Mucosa of descending colon (tissue), 3 donors: ENCODE measurements around the gene KCNK17. TPM values are rescaled to one million over a fixed set of nuclear protein-coding genes. Genes with fewer than 3 reads are reported as not detected.

ENCODE experiments used
- ATAC-seq: fragments of 200-7000 bp; cut with Tn5 transposase; one replicate; pipeline ENCODE4 v1.9.1; 2020; ENCODE audit warnings: mild to moderate bottlenecking, moderate library complexity
- DNase-seq, 3 donors: peaks; one replicate each; pipeline ENCODE4 v3.0.0-alpha.2; 2020
- H3K36me3 ChIP-seq: fragments of 200-600 bp; one replicate; pipeline ENCODE4 v1.8.0; 2021; ENCODE audit warnings: low read depth, mild to moderate bottlenecking
- H3K4me1 ChIP-seq: fragments of 200-600 bp; one replicate; pipeline ENCODE4 v1.8.0; 2021; ENCODE audit warnings: low read depth, mild to moderate bottlenecking
- H3K4me3 ChIP-seq: fragments of 200-600 bp; one replicate; pipeline ENCODE4 v1.8.0; 2021; ENCODE audit warnings: mild to moderate bottlenecking
- H3K9me3 ChIP-seq: fragments of 200-600 bp; one replicate; pipeline ENCODE4 v1.8.0; 2021; ENCODE audit warnings: mild to moderate bottlenecking
- intact Hi-C, 2 donors: fragments of 100-400 bp; cut with DNase I in 1 of 2; cut with micrococcal nuclease in 1 of 2; formaldehyde crosslinking; loops; one replicate each; pipeline versions ENCODE4 v1.11.0 to v1.11.1; 2022; cut with DNase I, micrococcal nuclease
- total RNA-seq, 3 donors: library from RNA; stranded (reverse); fragmentation: NEBNext Ultra II Directional in 2 of 3; extraction: Animal tissue kit (Norgen Biotek cat#: 25700) in 2 of 3; gene quantifications; one replicate each; pipeline versions ENCODE4 v1.2.1 to v1.2.4, GENCODE V29; 2021 to 2023
- TF ChIP-seq, protein P1 (sequence below): fragments of 200-600 bp; IDR thresholded peaks from one replicate; pipeline ENCODE4 v1.8.0; 2022; ENCODE audit warnings: antibody characterized with exemption, mild to moderate bottlenecking
- donor health status: DM: no; HTN: no; CAD: no; lungs with moderate emphysema.
- donor health status: DM: no; HTN: no; CAD: no.
- donor health status: DM: no; HTN: yes; CAD: no.

KCNK17 gene
- total RNA-seq, 3 donors from 2014 or later: 0.24 to 0.63 TPM; not detected in 1

DNA sequence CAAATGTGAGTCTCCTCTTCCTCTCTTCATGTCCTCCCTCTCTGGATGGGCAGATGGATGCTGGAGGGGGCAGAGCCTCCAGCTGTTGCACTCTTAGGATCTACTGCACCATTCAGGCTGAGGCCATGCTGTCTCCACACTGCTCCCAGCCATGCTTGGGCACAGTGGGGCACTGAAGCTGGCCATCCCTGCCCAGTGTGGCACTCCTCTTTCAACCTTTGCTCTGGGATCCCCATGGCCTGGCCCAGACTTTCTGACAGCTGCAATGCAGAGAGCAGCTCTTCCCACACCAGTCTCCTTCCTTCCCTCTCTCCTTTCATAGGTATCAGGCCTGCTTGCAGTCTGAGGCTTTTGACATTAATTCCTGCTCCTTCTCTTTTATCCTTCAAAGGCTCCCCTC is 9.3 kb downstream of the KCNK17 start:
- no peak overlapping the region for H3K4me3 ChIP-seq
- no peaks in the 10 kb centered on the region for H3K9me3 ChIP-seq
- peak; percentile 37 for ATAC-seq
- intact Hi-C loops: loop anchor here in 1 of 2 donors (5.0 to 10.0 kb wide), 3 partner anchors 138 to 430 kb away; no protein-coding TSS in a partner anchor
- TF ChIP-seq, protein P1, sequence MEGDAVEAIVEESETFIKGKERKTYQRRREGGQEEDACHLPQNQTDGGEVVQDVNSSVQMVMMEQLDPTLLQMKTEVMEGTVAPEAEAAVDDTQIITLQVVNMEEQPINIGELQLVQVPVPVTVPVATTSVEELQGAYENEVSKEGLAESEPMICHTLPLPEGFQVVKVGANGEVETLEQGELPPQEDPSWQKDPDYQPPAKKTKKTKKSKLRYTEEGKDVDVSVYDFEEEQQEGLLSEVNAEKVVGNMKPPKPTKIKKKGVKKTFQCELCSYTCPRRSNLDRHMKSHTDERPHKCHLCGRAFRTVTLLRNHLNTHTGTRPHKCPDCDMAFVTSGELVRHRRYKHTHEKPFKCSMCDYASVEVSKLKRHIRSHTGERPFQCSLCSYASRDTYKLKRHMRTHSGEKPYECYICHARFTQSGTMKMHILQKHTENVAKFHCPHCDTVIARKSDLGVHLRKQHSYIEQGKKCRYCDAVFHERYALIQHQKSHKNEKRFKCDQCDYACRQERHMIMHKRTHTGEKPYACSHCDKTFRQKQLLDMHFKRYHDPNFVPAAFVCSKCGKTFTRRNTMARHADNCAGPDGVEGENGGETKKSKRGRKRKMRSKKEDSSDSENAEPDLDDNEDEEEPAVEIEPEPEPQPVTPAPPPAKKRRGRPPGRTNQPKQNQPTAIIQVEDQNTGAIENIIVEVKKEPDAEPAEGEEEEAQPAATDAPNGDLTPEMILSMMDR: no peak
- no peaks in the 10 kb centered on the region for H3K36me3 ChIP-seq
- DNase-seq: no peak
- no peaks in the 10 kb centered on the region for H3K4me1 ChIP-seq

DNA sequence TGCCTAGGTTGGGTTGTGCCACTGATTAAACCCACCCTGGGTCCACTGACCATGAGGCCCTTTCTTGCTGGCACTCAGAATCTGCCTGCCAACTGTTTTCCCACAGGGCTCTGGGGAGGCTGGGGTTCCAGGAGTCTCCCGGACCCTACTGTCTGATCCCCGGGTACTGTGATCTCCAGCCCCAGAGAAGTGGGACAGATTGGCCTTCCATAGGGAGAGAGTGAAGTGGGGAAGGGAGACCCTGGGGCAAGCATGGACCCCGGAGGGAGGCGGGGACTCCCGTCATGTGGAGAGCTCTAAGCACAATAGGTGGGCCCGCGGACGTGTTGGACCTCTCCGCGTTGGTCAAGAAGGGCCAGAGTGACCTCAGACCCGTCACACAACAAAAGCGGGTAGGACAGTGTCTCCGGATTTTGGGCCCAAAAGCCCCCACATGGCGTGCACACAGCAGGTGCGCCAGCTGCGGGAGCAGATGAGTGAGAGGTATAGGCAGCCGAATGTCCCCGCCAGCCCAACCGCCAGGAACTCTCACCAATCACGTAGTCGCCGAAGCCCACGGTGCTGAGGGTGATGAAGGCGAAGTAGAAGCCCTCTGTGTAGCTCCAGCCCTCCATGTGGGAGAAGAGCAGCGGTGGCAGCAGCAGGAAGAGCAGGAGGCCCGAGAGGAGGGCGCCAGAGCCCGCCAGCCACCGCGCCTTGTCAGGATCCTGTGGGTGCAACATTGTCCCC is 10.6 kb downstream of the KCNK17 start:
- Histone ChIP-seq H3K9me3 (no peaks in the 10 kb centered on the region), H3K4me3 (no peak overlapping the region), H3K36me3 (no peaks in the 10 kb centered on the region), H3K4me1 (no peaks in the 10 kb centered on the region)
- TF ChIP-seq, protein P1: no peak
- no peak for ATAC-seq
- intact Hi-C loops: loop anchor here (2.0 to 10.0 kb wide), 4 partner anchors 75 to 429 kb away; partner anchors contain the start of gene KCNK5 (in 1 of the 2)
- peak in 1 of 3 donors; percentile 39 for DNase-seq

DNA sequence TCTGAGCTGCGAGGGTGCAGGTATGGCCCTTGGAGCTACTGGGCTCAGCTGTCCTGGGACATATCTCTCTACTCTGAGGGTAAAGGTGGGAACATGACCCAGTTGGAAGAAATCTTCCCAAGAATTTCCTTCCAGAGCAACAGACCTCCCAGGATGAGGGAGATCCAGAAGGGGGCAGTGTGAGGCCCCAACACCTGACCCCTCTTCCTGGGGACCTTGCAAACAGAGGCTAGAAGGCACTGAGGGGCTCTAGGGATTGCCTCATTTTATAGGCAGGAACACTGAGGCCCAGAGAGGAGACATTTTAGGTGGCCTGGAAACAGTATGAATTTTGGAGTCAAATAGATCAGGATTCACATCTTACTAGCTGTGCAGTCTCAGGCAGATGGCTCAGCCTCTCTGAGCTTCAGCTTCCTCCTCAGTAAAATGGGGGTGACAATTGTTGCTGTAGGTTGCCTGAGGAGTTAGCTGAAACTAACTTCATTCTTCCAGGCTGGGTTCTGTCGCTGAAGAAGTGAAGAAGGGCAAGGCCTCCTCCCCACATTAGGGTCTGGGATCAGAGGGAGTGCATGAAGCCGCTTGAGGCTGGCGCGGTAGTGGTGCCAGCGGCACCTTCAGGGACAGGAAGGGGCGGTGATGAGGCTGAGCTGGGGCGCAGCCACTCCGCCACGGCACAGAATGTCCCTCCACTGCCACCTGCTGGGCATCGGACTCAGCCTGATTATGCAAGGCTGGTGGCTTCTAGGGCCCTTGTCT is 11.4 kb downstream of the KCNK17 start:
- Histone ChIP-seq H3K4me3 (no peak overlapping the region), H3K36me3 (no peaks in the 10 kb centered on the region), H3K4me1 (no peaks in the 10 kb centered on the region), H3K9me3 (no peaks in the 10 kb centered on the region)
- TF ChIP-seq, protein P1: peak; percentile 82
- ATAC-seq (peak; percentile 97), DNase-seq (peak; percentile 85 to 98 (median 94))
- intact Hi-C loops: loop anchor here (2.0 to 10.0 kb wide), 4 partner anchors 74 to 428 kb away; partner anchors contain the start of gene KCNK5 (in 1 of the 2)

DNA sequence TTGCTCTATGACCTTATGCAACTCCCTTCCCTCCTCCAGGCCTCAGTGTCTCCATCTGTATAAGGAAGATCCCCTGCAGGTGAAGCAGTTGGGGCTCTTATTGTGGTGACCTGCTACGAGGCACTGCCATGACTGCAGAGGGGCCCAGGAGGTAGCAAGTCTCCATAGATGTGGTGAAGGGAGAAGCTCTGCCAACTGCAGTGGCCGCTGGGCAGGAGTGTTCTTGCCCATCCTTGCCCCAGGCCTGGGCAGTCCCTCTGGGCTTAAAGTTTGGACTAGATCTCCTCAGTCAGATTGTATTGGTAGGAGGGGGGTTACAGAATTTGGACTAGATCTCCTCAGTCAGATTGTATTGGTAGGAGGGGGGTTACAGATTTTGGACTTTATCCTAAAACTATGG is 12.2 kb downstream of the KCNK17 start:
- TF ChIP-seq, protein P1: no peak
- Histone ChIP-seq H3K4me3 (no peak overlapping the region), H3K4me1 (no peaks in the 10 kb centered on the region), H3K9me3 (no peaks in the 10 kb centered on the region), H3K36me3 (no peaks in the 10 kb centered on the region)
- no peak for DNase-seq
- intact Hi-C loops: loop anchor here (2.0 to 10.0 kb wide), 4 partner anchors 73 to 427 kb away; partner anchors contain the start of gene KCNK5 (in 1 of the 2)
- no peak for ATAC-seq

DNA sequence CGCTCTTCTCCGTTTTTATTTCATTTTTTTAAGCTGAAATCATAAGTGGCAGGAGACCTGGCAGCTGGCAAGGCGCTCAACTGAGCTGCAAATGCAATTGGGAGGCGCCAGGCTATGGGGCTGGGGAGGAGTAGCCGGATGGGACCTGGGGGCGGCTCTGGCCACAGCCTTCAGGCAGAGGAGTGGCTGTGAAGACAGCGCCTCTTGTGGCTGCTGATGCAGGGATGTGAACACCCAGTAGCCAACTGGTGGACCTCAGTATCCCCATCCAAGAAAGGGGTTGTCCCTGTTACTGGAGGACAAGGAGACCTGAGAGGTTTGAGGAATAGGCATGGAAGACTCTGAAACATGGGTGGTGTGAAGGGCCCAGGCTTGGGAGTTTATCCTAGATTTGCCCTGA is 12.6 kb downstream of the KCNK17 start:
- ATAC-seq: peak; percentile 16
- Histone ChIP-seq H3K9me3 (no peaks in the 10 kb centered on the region), H3K4me3 (no peak overlapping the region), H3K36me3 (no peaks in the 10 kb centered on the region), H3K4me1 (no peaks in the 10 kb centered on the region)
- intact Hi-C loops: loop anchor here (2.0 to 10.0 kb wide), 4 partner anchors 73 to 427 kb away; partner anchors contain the start of gene KCNK5 (in 1 of the 2)
- no peak for DNase-seq
- TF ChIP-seq, protein P1: no peak
